H1 (cell line): Measurements from ENCODE around the gene CH25H.

Experiments used
- CTCF ChIP-seq, 3 experiments: IDR thresholded peaks; 1 replicate in 2 of 3; 2 replicates in 1 of 3; pipeline versions ENCODE4 v1.5.1 to v1.6.1; 2011; ENCODE audit warnings: low read length in 3 of 3, mild to moderate bottlenecking in 3 of 3, inconsistent platforms in 2 of 3, low read depth in 1 of 3, moderate library complexity in 1 of 3; ENCODE audit not compliant: insufficient read depth in 1 of 3; ENCODE audit errors: control extremely low read depth in 1 of 3
- JUND ChIP-seq: IDR thresholded peaks from 2 replicates; pipeline ENCODE4 v1.6.1; 2011; ENCODE audit warnings: mild to moderate bottlenecking, improper control_type of control experiment, low read length

DNA sequence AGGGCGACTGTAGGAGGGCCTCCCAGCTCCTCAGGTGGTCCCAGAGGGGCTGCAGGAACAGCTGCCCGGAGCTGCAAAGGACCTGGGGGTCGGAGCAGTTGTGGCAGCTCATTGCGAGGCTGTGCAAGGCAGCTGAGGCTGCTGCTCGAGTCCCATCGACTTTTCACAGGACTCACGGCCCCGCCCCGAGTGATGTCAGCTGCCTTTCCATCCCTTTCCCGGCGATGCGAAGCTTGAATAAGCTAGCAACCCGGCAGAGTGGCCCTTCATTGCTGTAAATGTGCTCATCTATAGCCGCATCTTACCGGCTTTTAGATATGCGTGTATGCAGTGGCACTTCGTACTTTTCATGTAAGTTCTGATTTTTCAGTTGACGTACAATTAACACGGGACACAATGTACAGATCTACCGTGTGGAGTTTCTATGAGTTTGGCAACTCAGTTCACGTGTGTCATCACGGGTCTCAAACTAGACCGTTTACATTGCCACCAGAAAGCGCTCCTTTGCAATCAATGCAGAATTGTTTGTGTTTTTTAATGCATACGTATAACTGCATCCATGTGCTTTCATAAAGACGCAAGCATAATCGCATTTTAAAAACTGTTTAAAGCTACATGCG, at the start of gene CH25H:
- no peak for TF ChIP-seq JUND
- TF ChIP-seq CTCF (IDR thresholded peaks at IDR 0.05; ENCODE audit: control extremely low read depth in 1 of 3, insufficient read depth in 1 of 3, low read depth in 1 of 3, low read length in 3 of 3), result no peak
